ENCODE measurements around the gene ASB13.

ASB13 gene, protein sequence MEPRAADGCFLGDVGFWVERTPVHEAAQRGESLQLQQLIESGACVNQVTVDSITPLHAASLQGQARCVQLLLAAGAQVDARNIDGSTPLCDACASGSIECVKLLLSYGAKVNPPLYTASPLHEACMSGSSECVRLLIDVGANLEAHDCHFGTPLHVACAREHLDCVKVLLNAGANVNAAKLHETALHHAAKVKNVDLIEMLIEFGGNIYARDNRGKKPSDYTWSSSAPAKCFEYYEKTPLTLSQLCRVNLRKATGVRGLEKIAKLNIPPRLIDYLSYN

GRCh38 chr10:5666008-5666840 is at the start of gene ASB13:
TSS of gene ASB13 (minus strand) at chr10:5666595. CDS start at chr10:5666551, 44 bp downstream.
- peak; percentile 81 for DNase-seq

DNA sequence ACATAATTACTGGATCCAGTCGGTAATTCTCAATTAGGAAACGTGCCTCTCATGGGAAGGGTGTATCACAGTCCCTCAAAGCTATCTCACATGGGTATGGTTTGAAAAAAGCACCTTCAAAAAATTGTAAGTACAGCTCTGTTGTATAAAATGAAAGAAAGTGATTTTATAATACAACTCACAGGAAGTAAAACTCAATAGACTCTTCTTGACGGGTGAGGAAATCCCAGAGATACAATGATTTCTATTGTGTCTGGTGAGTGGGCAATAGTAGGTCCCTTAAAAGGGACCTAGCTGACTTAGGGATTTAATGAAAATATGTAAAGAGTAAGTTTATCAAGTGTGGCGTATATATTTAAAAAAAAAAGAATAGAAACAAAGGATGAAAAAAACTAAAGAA is 45.2 kb upstream of the ASB13 start:
- no peak for DNase-seq

GRCh38 chr10:5710859-5711258 is 44.5 kb upstream of the ASB13 start:
- no peak for DNase-seq

GRCh38 chr10:5709865-5710264 is 43.5 kb upstream of the ASB13 start:
- DNase-seq: no peak

DNA sequence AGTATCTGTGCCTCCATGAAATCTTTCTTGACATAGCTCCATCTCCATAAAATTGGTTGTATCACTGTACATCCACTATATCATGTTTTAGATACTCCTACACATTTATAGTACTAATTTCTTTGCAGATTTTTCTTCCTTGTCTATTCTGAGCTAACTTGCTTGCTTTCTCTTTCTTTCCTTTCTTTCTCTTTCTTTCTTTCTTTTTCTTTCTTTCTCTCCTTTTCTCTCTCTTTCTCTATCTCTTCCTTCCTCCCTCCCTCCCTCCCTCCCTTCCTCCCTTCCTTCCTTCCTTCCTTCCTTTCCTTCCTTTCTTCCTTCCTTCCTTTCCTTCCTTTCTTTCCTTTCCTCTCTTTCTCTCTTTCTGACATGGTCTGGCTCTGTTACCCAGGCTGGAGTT is 42.0 kb upstream of the ASB13 start:
- DNase-seq: no peak

- DNase-seq: no peak
Measured at GRCh38 chr10:5698062-5698461, 31.7 kb upstream of the ASB13 start.

GRCh38 chr10:5697342-5697741 is 30.9 kb upstream of the ASB13 start:
- no peak for DNase-seq

DNA sequence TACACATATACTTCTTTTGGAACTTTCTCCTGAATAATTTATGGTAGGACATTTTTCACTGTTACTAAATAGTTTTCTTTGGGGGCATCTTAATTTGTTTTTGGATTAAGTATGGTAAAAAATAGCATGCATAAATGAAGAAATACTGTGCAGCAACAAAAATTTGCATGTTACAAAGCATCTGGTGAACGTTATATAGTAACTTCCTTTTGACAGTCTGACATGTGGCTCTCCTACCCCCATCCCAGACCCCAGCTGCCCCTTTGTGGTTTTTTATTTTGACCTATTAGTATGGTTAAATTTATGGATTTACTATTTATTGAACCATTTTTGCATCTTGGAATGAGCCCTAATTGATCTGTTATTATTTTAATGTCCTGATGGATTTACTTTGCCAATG is 28.2 kb upstream of the ASB13 start:
- no peak for DNase-seq

DNA sequence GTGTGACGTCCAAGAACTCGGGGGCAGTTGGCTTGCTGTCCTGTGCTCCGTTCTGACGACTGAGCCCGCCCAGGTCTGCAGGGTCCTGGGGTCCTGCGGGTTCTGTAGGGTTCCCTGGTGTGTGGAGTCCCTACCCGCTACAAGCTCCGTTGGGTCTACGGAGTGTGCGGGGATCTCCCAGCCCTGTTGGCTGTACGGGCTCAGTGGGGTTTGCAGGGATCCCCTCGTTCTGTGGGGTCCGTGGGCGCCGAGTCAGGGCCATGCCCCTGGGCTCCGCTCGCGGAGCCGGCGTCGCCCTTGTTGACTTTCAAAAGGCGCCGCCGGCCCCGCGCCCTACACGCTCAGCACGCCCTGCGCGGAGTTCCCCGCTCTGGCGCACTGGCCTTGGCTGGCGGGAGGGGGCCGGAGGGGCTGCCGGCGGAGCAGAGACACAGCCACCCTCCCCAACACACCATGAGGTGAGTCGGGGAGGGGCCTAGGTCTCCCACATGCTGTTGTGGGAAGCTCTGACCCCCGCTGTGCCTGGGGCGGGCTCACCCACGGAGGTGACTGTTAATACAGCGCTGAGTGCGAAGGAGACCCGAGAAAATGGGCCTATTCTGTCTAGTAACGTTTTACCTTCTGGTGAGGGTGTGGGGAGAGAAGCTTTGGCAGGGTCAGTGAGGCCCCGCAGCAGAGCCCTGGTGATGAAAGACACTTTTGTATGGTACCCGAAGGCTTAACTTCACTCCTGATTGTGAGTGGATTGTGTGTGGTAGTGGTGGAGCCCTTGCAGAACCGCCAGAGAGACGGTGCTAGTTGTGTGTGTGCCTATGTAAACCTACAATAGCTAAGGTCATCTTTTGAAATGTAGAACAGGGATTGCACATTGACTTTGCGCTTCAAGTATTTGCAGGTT is 26.3 kb upstream of the ASB13 start:
- DNase-seq: peak; percentile 80

- no peak for DNase-seq
Measured at GRCh38 chr10:5691786-5692185, 25.4 kb upstream of the ASB13 start.

DNA sequence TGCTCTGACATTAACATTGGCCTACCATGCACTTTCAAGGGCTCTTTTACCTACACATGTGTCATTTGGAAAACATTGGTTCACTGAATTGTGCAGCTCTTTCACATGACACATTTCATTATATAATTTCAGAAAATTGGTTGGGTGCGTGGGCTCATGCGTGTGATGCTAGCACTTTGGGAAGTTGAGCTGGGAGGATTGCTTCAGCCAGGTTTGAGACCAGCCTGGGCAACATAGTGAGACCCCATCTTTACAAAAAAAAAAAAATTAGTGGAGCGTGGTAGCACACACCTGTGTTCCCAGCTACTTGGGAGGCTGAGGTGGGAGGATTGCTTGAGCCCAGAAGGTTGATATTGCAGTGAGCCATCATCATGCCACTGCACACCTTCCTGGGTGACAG is 22.2 kb upstream of the ASB13 start:
- no peak for DNase-seq

GRCh38 chr10:5685764-5686240 is 19.4 kb upstream of the ASB13 start:
- DNase-seq: no peak

DNA sequence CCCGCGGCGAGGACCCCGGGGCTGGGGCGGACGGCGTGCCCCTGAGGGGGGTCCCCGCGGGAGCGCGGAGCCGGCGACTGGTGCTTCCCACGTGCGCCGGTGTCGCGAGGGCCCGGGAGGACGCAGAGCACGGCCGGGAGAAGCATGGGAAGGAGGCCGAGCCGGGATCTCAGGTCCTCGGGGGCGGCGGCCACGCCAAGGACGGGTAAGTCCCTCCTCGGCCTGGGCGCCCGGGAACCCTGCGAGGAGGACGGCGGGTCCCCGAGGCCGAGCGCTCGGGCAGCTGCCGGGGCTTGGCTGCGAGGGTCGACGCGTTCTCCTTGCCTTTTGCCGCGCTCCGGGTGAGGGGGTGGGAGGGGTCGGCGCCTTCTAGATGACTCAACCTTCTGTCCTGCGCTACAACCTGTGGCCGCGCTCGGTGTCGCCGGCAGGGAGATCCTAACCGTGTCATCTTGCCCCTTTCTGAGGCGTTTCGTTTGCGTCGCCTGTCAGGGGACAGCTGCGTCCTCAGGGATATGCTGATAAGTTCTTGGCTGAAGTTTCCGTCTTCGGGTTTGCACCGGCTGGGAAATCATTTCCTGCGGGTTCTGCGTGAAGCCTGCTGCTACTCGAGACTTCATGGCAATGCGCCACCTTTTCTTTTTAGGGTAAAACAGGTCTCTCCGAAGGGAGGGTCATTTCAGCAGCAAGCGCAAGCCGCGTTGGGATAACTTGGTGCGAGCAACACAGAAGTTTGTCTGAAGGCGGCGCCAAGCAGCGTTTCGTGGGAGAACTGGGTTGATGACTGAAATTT is 18.8 kb upstream of the ASB13 start:
- DNase-seq: peak; percentile 83

DNA sequence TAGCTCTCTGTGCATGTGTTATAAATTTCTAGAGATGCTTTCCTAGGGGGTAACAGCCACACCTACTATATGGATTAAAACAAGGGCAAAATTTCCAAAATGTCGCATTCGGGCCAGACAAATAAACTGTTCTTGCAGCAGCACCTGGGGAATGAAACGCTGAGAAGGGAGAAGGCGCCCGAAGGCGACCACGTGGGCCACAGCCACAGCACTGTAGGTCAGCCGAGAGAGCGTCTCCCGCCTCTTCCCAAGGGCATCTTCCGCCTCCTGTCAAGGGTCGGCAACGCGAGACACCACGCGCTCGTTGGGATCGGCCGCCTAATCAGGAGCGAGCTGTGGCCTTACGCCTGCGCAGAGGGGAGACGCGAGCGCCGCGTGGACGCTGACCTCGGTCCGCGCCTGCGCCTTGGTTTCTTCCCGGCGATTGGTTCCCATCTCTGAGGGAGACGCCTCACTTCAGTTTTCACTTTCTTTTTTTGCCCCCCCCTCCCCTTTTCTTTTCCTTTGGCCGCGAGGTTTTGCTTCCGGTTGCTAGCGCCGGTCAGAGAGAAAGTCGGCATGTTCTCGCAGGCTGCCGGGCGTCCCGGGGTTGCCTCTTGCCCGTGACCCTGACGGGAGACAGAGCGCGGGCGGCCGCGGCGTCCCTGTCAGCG is 18.0 kb upstream of the ASB13 start, which contains the start of gene TASOR2:
Gene TASOR2, plus strand, starts transcription at position 521 of the 653 bp plus-strand sequence. CDS start 35,805 bp downstream, outside the sequence.
- peak; percentile 98 for DNase-seq

GRCh38 chr10:5683065-5683464 is 16.7 kb upstream of the ASB13 start:
- no peak for DNase-seq

DNA sequence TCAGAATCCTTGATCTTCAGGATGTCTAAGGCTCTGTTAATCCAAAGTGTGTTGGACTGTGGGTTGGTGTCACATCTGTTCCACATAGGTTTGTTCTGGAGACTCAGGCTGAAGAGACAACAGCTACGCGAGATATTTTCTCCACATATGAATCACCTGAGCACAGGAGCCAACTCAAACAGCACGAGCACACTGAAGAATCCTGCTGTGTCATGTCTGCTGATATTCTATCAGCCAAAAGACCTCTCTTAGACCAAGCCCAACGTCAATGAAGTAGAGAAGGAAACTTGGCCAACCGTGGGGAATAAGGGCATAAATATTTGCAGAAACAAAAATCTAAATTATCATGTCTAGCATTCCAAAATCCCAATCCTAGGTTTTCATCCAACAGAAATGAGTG is 15.5 kb upstream of the ASB13 start:
- DNase-seq: no peak

- no peak for DNase-seq
Measured at GRCh38 chr10:5679606-5680005, 13.2 kb upstream of the ASB13 start.

DNA sequence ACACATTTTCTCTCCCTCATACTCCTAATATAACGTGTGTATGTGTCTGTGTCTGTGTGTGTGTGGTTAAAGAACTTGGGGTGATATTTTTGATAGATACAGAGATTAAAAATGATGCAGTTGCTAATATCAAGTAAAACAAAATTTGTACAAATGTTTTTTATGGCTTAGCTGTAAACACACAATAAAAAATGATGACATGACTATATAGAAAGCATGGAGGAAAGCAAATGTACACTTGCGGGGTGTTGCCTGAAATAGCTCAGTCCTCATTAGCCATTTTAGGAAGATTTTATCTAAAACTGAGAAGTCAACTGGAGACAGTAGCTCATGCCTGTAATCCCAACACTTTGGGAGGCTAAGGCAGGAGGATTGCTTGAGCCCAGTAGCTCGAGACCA is 12.6 kb upstream of the ASB13 start:
- DNase-seq: no peak

DNA sequence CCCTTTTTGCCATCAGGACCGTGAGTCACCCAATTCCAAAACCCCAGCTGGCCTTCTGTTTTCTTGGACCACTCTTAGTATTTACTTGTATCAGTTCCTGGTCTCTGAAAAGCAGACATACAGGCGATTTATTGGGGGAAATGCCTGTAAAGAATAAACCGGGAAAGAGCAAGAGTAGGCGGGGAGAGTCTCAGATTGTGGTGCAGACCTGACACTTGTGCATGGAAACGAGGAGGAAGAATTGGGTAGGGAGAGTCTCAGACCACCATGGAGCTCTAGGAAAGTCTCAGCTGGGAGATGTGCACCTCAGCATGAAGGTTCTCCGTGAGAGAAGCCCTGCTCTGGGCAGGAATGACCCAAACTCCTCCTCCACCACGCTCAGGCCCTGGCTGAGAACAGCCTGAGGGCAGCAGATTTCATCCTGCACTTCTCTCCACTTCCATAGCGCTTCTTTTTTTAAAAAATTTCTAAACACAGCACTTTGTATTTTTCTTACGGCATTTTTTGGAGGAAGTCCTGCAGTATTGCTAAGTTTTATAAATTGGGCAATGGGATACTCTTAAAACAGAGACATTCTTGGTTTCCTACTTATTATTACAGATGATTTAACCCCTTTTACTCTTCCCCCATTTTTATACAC is 12.1 kb upstream of the ASB13 start:
- no peak for DNase-seq

- DNase-seq: no peak
Measured at GRCh38 chr10:5670662-5671375, 4.4 kb upstream of the ASB13 start.
